Measurements from ENCODE around the gene CNTN1. TPM values are rescaled to one million over a fixed set of nuclear protein-coding genes. Genes with fewer than 3 reads are reported as not detected.

The CNTN1 gene
- total and polyA plus RNA-seq, 10 of the 15 experiments (the other 5 are each of a cell fraction or from before 2014, with no cell fraction given): 0.06 to 0.14 TPM; not detected in 8

GRCh38 chr12:41067941-41068645 lies 375.9 kb downstream of the CNTN1 start (continued):
- TF ChIP-seq SKIL (IDR thresholded peaks at IDR 0.05; ENCODE audit: low read depth, poor library complexity, severe bottlenecking) (no peak), USF2 (IDR thresholded peaks at IDR 0.05; ENCODE audit: borderline replicate concordance, low read depth, low read length) (no peak), REST (IDR thresholded peaks at IDR 0.05; ENCODE audit: low read depth, low read length) (no peak), TCF7 (IDR thresholded peaks at IDR 0.05; ENCODE audit: borderline replicate concordance) (no peak), NFIC (IDR thresholded peaks at IDR 0.05; ENCODE audit: low read depth, low read length) (no peak), ZNF274 (IDR thresholded peaks at IDR 0.05; ENCODE audit: insufficient read depth, insufficient read length) (no peak), PML (IDR thresholded peaks at IDR 0.05; ENCODE audit: low read length) (no peak), KDM1A (IDR thresholded peaks at IDR 0.05; ENCODE audit: borderline replicate concordance) (no peak)
